H1 (cell line): Measurements from ENCODE around the gene ARL3. TPM values are rescaled to one million over a fixed set of nuclear protein-coding genes. Genes with fewer than 3 reads are reported as not detected.

Experiments
- CHD7 ChIP-seq: fragments of 300-600 bp; sonication (generic); IDR thresholded peaks from 2 replicates; pipeline ENCODE4 v1.7.1; 2012; ENCODE audit warnings: low read length, moderate library complexity, mild to moderate bottlenecking, inconsistent platforms; ENCODE audit not compliant: insufficient replicate concordance
- KDM4A ChIP-seq: IDR thresholded peaks from one replicate; pipeline ENCODE4 v1.7.1; 2012; ENCODE audit warnings: low read depth, mild to moderate bottlenecking, moderate library complexity, low read length, inconsistent platforms; ENCODE audit not compliant: severe bottlenecking
- SRF ChIP-seq: IDR thresholded peaks from 2 replicates; pipeline ENCODE4 v1.6.1; 2011; ENCODE audit warnings: mild to moderate bottlenecking, low read depth, low read length, moderate library complexity
- polyA plus RNA-seq, 7 experiments: library from polyadenylated mRNA; depleted of rRNA in 3 of 7; stranded (reverse) in 5 of 7; unstranded in 2 of 7; fragments of >200 nt in 5 of 7; fragments of 200-250 nt in 2 of 7; gene quantifications; 1 replicate in 5 of 7; 2 replicates in 1 of 7; 4 replicates in 1 of 7; pipeline versions ENCODE4 v1.2.1 to v1.2.3, GENCODE V29; 2011 to 2013; ENCODE audit warnings: missing spikeins in 2 of 7, mixed read lengths in 2 of 7
- total RNA-seq: library from RNA; stranded (reverse); fragmentation: NEBNext Ultra II Directional; extraction: Animal tissue kit (Norgen Biotek cat#: 25700); gene quantifications from 2 replicates; pipeline ENCODE4 v1.2.1, GENCODE V29; 2021

ARL3 gene
- total and polyA plus RNA-seq, 2 of the 8 experiments (the other 6 are each of a cell fraction or from before 2014, with no cell fraction given), result 8.8 to 16.2 TPM

- TF ChIP-seq SRF (no peak), KDM4A (no peak), CHD7 (no peak)
These were observed 1.7 kb upstream of the ARL3 start (continued) for GRCh38 chr10:102715880-102716279.
